ENCODE measurements around the gene SND1.

The SND1 gene

GRCh38 chr7:128122576-128123290 lies 470.7 kb downstream of the SND1 start:
- no peak for DNase-seq

GRCh38 chr7:128123291-128124037 lies 471.5 kb downstream of the SND1 start:
- DNase-seq: no peak

- DNase-seq: peak in 1 of 5 experiments; percentile 75
Observed at GRCh38 chr7:128124786-128125185, 472.8 kb downstream of the SND1 start.

- DNase-seq: no peak
Observed at GRCh38 chr7:128125816-128126215, 473.8 kb downstream of the SND1 start.

- no peak for DNase-seq
Observed at GRCh38 chr7:128128401-128128800, 476.4 kb downstream of the SND1 start.

GRCh38 chr7:128129224-128129864 lies 477.4 kb downstream of the SND1 start:
- DNase-seq: no peak

- no peak for DNase-seq
Observed at GRCh38 chr7:128131115-128131514, 479.1 kb downstream of the SND1 start.

GRCh38 chr7:128131731-128132130 lies 479.7 kb downstream of the SND1 start:
- DNase-seq: no peak

- no peak for DNase-seq
Observed at GRCh38 chr7:128132426-128133069, 480.6 kb downstream of the SND1 start.

GRCh38 chr7:128135159-128135514 lies 483.1 kb downstream of the SND1 start:
- DNase-seq: no peak

GRCh38 chr7:128135515-128136214 lies 483.7 kb downstream of the SND1 start:
- peak; percentile 24 to 56 (median 47) for DNase-seq

- no peak for DNase-seq
Observed at GRCh38 chr7:128136215-128136597, 484.2 kb downstream of the SND1 start.

- DNase-seq: no peak
Observed at GRCh38 chr7:128137181-128137580, 485.2 kb downstream of the SND1 start.

GRCh38 chr7:128139406-128139805 lies 487.4 kb downstream of the SND1 start:
- no peak for DNase-seq

- DNase-seq: no peak
Observed at GRCh38 chr7:128141683-128142195, 489.7 kb downstream of the SND1 start.

All from T-helper 2 cell (primary cell).